Pulmonary artery endothelial cell (primary cell): ENCODE measurements around the gene ATXN1. TPM values are rescaled to one million over a fixed set of nuclear protein-coding genes. Genes with fewer than 3 reads are reported as not detected.
"Not testable (repeated sequence)": the region's sequence is repeated elsewhere in the genome, so short reads cannot be mapped to it uniquely, and the experiment has no call there.

Experiments
- DNase-seq: peaks from one replicate; pipeline ENCODE4 v3.0.0-alpha.2; 2011; ENCODE audit warnings: low read depth, low spot score
- total RNA-seq: library from RNA; depleted of rRNA; stranded (reverse); fragments of >200 nt; gene quantifications from 2 replicates; pipeline ENCODE4 v1.2.3, GENCODE V29; 2014

ATXN1 gene
- total RNA-seq, 1 donor from 2014 or later, result 14.2 TPM

GRCh38 chr6:16264785-16265184 lies 496.5 kb downstream of the ATXN1 start:
- DNase-seq, result no peak

- DNase-seq, result not testable (repeated sequence)
Observed at GRCh38 chr6:16263464-16264099, 497.7 kb downstream of the ATXN1 start.

DNA sequence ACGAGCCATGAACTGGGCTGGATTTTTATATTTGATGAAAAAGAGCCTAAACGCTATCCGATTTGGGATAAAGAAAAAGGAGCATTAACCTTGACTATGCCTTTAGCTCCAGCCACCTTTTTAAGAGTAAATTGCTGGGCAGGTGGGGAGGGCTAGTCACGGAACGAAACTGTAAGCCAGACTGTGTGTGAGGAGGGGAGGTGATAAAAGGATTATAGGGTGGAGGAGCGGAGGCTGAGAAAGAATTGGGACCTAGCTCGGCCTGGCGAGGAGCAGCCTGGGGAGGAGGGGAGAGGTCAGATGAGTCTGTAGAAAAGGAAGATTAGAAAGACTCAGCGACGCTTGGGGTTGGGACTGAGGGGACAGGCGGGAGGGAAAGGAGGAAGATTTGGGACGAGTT lies 498.5 kb downstream of the ATXN1 start:
- DNase-seq, result not testable (repeated sequence)

DNA sequence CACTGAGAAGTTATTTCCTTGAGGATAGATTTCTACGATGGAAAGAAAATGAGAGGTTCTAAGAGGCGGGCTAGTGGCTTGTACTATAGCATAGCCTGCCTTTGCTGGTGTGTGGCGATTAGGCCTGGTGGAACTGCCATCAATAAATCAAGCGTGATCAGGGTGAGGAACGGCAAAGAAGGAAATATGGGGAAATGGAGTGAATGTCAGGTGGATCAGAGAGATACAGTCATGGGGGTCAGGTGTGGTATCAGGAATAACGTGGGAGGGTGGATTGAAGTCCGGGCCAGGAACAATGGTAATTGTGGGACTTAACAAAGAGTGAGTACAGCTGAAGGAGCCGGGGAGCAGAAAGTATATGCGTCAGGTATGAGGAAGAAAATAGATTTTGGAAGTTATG lies 500.7 kb downstream of the ATXN1 start:
- not testable (repeated sequence) for DNase-seq

DNA sequence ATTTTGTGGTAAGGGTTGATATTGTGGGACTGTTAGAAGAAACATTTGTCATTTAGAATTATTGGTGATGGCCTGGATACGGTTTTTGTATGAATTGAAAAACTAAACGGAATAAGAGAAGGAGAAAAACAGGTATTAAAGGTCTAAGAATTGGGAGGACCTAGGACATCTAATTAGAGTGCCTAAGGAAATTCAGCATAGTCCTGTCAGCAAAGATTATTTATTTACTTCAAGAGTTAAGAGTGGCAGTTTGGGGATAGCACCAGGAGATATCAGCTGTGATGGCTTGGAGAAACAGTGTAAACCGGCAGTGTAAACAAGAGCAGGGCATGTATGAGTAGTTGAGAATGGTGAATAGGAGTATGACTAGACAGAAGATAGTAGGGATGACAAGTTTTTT lies 501.7 kb downstream of the ATXN1 start:
- not testable (repeated sequence) for DNase-seq

DNA sequence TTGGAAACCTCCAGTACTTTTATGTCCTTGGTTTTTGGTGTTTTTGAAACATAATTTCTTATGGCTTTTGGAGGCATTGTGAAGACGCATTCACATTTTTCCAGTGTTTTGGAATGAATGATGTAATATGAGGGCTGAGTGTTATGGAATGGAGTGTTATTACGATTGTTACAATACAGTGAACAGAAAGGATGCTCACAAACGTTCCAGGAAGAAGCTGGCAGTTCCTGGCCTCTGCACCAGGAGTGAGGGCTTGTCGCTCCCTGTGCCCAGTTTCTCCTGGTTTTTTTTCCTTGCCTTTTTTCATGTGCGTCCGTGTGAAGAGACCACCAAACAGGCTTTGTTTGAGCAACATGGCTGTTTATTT lies 502.6 kb downstream of the ATXN1 start:
- DNase-seq, result no peak

GRCh38 chr6:16257999-16258708 lies 503.1 kb downstream of the ATXN1 start:
- no peak for DNase-seq

DNA sequence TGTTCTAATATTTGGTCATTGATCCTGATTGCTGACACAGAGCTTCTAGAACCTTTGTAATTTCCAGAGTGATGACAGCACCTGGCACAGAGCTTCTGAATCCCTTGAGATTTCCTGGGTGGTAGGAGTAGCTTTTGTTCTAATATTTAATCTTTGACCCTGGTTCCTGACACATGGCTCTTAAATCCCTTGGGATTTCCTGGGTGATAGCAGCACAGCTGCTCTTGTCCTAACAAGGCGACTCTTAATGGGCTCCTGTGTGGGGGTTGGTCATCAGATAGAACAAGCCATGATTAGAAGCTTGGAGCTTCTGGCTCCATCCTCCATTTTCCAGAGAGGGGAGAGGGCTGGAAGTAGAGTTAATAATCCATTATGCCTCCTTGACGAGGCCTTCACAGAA lies 504.5 kb downstream of the ATXN1 start:
- no peak for DNase-seq

DNA sequence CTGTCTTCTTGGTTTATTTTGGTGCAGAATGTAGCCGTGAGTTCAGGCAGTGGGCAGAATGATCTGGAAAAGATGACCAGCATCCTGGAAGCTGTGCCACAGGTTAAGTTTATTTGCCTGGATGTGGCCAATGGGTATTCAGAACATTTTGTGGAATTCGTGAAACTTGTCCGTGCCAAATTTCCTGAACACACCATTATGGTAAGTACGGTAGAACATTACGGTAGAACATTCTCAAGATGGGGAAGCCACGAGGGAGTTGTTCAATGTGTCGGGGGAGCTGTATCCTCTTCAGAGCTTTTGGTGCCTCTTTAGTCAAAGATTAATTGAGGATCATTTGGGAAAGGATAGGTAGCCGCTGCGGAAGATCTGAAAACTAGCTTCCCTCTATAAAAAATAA lies 506.7 kb downstream of the ATXN1 start:
- DNase-seq, result no peak

DNA sequence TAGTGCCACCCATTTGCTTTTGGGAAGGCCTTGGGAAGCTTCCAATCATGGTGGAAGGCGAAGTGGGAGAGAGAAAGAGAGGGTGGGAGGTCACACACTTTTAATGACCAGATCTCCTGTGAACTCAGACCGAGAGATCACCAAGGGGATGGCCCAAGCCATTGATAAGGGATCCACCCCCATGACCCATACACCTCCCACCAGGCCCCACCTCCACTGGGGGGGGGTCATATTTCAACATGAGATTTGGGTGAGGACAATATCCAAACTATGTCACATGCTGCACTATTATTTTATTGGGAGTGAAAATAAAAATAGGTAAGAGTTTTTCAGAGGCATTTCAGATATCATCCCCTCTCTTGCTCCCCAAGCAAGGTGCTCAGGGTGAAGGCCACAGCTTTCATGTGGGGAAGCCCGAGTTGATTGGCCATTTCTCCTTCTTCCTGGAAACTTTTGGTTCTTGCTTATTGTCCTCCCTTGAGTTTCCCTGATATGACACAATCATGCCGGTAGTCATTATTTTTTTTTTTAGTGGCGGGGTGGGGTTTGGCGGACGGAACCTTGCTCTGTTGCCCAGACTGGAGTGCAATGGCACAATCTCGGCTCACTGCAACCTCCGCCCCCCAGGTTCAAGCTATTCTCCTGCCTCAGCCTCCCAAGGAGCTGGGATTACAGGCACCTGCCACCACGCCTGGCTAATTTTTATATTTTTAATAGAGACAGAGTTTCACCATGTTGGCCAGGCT lies 507.7 kb downstream of the ATXN1 start:
- DNase-seq, result no peak

DNA sequence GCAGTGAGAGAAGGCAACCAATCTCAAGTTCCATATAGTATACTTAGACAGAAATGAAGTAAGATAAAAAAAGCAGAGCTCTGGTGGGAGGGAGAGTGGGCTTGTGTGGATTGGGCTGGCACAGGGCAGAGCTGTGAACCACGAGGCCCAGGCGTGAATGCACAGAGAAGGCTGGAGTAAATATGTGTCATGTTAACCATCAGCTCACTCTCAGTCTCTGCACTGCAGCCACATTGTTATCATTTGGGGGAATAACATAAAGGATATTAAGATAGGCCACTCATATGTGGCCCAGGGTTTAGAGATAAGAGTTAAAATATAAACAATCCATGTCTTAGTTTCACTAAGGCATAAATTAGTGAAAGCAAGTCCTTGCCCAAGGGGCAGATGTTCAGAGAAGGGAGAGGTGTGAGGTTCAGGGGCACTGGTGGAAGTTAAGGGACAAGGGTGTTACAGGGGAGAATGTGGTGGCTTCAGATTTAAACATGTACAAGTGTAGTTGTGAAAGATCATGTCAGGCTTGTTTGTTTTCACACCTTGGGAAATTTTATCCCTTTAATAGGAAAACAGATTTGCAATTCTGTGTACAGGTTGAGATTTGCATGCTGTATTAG lies 508.5 kb downstream of the ATXN1 start:
- no peak for DNase-seq

DNA sequence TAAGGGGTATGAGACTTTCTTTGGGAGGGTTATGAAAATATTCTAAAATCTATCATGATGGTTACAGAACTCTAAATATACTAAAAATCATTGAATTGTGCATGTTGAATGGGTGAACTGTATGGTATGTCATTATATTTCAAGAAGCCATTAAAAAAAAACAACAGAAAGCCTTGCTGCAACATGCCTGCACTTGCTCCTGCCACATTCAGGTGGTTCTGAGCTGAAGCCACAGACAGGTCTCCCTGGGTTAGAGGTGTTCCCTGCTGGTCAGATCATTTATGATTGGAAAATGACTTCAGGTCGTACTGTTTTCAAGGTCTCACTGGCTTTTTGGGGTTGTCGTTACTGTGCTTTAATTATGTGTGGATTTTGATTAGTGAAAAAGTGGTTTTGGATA lies 509.6 kb downstream of the ATXN1 start:
- DNase-seq, result no peak

DNA sequence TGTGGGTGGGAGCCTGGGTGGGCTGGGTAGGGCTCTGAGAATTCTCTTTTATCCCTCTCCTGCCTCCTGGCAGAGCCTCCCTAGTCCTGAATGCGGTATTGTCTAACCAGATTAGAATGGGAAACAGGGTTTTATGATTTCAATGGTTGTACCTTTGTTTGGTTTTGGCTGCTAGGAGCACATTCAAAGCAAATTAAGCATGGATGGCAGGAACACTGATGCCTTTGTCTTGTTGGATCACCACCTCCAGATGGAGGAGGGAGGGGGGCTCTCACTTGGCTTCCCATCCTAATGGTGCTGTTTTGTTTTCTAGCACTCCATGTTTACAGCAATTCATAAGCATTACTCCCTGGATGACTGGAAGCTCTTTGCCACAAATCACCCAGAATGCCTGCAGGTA lies 511.3 kb downstream of the ATXN1 start:
- no peak for DNase-seq
